HG03442 (cell line): Measurements from ENCODE around the gene CDK10.
"Not testable (repeated sequence)": the region's sequence is repeated elsewhere in the genome, so short reads cannot be mapped to it uniquely, and the experiment has no call there.

Experiments
- ATAC-seq: cut with Tn5 transposase; IDR thresholded peaks from one replicate; pipeline ENCODE4 v1.9.1; 2021; ENCODE audit warnings: mild to moderate bottlenecking, moderate library complexity; ENCODE audit not compliant: unreplicated experiment

The CDK10 gene

DNA sequence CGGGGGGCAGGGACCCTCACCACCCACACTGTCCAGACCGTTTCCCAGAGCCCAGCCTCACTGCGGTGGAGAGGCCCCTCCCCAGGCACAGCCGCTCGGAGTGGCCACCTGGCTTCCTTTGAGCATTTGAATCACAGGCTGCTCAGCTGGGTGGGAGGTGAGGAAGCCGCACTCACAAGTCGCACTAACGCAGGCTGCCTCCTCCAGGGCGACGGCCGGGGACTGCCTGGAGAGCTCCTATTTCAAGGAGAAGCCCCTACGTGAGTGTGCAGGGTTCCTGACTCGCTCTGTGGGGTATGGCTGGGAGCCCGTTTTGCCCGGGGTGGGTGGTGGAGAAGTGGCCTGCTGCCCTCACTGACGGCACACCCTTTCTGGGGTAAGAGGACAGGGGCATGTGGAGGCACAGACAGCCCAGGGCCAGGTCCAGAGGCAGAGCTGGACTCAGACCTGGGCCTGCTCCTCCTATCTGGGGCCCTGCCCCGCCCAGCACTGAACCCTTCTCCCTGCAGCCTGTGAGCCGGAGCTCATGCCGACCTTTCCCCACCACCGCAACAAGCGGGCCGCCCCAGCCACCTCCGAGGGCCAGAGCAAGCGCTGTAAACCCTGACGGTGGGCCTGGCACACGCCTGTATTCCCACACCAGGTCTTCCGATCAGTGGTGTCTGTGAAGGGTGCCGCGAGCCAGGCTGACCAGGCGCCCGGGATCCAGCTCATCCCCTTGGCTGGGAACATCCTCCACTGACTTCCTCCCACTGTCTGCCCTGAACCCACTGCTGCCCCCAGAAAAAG lies 8.8 kb downstream of the CDK10 start:
- no peak for ATAC-seq

DNA sequence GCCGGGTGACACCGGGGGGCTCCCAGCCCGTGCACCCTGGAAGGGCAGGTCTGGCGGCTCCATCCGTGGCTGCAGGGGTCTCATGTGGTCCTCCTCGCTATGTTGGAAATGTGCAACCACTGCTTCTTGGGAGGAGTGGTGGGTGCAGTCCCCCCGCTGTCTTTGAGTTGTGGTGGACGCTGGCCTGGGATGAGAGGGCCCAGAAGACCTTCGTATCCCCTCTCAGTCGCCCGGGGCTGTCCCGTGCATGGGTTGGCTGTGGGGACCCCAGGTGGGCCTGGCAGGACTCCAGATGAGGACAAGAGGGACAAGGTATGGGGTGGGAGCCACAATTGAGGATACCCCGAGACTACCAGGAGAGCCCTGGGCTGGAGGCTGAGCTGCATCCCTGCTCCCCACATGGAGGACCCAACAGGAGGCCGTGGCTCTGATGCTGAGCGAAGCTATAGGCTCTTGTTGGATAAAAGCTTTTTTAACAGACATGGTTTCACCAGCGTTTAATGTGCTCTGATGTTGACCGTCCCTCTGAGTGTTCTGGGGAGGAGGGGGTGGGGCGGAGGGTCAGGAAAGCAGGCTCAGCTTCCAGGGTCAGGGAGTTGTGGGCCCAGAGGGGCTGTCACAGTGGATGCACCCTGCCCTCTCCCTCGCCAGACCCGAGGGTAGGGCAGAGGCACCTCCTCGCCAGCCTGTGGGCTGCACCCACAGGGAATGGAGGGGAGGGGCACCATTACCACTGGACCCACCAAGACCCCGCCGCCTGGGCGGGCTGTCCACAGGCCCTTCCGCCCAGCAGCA lies 9.6 kb downstream of the CDK10 start:
- no peak for ATAC-seq

DNA sequence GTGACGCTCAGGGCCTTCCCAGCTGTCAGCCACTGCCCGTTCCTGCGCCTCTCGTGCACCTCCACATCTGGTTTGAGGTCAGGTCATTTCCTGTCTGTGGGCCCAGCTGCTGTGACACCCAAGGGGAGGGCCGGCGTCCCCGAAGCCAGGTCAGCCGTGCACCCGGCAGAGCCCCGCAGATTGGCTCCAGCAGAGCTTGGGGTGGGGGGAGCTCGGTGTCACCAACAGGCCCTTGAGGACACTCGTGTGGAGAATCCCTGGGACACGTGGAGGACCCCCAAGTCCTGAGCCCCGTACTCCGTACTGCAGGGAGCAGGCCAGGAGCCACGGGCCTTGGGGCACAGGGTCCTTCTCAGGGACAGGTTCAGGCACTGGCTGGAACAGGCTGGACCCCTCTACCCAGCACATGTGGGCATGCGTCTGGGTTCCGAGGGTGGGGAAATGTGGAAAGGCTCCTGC lies 10.2 kb downstream of the CDK10 start:
- no peak for ATAC-seq

DNA sequence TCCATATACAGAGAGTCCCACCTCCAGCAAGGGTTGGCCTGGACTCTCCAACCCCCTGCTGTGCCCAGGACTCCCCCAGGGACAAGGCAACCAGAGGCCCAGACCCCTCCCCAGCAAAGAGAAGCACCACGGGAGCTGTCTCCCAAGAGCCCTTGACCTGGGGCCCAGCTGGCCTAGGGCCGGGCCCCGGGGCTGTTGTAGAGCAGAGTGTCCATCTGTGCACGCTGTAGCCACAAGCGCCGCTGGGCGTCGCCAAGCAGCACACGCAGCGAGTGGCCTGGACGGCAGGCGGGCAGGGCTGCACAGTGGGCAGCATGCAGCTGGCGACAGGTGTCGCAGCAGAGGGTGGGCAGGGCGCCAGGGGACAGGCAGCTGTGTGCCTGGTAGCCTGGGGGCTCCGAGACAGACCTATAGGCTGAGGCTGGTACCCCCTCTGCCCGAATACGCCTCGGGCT lies 10.7 kb downstream of the CDK10 start:
- no peak for ATAC-seq

DNA sequence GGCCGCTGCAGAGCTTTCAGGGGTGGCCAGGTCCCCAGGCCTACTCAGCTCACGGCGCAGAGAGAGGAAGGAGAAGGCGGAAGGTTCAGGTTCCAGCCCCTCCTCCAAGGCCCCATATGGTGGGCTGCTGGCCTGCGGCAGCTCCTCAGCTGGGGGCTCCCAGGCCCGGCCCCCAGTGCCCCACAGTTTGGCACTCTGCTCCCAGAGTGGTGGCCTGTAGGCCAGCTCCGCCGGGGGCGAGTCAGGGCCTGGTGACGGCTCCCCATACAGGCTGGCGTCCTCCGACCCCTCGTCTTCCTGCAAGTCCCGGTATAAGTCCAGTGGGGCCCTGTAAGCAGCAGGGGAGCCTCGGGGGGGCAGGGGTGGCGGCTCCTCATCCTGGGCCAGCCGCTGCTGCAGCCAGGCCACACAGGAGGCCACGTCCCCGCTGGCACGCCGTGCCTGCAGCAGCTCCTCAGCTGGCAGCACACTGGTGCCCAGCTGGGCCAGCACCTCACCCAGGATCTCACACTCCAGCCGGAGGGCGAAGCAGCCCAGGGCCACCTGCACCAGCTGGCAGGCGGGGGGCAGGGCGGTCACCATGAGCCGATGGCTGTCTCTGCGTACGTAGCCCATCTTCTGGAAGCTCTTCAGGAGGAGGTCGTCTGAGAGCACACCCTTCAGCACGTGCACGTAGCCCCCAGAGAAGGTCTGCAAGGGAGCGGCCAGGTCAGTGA lies 11.3 kb downstream of the CDK10 start:
- no peak for ATAC-seq

DNA sequence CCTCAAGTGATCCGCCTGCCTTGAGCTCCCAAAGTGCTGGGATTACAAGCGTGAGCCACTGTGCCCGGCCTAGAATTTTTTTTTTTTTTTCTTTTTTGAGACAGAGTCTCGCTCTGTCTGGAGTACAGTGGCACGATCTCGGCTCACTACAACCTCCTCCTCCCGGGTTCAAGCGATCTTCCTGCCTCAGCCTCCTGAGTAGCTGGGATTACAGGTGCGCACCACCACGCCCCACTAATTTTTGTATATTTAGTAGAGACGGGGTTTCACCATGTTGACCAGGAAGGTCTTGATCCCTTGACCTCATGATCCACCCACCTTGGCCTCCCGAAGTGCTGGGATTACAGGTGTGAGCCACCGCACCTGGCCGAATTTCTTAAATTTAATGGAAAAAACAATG lies 12.2 kb downstream of the CDK10 start:
- not testable (repeated sequence) for ATAC-seq

DNA sequence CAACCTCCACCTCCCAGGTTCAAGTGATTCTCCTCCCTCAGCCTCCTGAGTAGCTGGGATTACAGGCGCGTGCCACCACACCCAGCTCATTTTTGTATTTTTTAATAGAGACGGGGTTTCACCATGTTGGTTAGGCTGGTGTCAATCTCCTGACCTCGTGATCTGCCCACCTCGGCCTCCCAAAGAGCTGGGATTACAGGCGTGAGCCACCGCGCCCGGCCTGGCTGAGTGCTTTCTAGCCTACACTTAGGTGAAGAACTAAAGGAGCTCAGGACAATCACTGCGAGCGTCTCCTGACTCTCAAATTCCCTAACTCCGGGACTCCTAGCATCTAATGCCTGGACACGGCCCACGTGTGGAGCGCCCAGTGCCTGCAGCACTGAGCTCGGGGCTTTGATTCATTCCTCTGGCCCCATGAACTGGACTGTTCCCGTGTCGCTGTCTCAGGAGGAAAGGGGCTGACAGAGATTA lies 13.2 kb downstream of the CDK10 start:
- ATAC-seq: not testable (repeated sequence)

DNA sequence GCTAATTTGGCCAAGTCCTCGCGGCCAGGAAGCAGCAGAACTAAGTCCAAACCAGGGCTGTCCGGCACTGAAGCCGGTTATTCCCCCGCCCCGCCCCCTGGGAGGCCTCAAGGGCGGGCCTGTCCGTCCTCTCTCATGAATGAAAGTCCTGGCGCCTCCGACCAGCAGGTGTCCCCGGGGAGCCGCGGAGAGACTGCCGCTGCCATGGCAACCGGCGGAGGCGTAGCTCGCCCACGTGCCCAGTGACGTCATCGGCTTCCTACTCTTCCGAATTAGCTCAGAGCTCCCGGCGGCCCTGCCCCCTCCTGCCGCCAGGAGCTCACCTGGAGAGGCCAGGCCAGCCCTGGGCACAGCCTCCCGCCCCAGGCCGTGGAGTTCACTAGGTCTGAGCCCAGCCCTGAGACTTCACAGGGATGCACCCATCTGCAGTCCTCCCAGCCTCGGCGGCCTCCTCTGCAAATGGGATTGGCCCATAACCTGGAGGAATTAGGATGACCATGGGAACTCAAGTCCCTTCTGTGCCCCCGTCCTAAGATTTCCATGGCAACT lies 13.7 kb downstream of the CDK10 start:
- peak; percentile 29 for ATAC-seq

DNA sequence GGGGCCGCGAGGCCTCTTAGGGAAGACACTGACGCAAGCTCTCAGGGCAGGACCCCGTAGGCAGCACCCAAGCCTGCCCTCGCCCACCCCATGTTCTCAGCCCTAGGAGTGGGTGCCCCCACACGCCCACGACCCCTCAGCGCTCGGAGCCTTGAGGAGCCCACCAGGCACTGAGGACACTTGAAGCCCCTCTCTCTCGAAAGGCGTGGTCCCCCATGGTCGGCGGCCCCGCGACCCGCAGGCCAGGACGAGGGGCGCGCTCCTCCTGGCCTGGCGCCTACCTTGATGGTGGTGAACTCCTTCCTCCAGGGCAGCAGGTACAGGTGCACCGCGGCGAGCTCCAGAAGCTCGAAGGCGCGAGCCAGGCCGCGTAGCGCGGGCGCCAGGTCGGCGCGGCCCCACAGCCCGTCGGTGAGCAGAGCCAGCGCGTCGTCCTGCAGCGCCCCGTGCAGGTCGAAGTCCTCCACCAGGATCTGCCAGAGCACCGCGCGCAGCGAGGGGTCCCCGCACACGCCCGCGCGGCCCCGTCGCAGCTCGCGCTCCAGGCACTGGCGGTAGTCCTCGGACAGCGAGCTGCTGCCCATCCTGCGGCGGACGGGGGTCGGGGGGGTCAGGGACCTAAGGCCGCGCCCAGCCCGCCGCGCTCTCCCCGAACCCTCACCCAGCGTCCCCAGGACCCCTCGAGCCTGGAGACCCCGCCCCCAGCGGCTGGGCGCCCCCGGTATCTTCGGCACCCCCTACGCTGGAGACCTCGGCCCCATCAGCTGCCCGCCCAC lies 14.3 kb downstream of the CDK10 start:
- ATAC-seq: no peak

DNA sequence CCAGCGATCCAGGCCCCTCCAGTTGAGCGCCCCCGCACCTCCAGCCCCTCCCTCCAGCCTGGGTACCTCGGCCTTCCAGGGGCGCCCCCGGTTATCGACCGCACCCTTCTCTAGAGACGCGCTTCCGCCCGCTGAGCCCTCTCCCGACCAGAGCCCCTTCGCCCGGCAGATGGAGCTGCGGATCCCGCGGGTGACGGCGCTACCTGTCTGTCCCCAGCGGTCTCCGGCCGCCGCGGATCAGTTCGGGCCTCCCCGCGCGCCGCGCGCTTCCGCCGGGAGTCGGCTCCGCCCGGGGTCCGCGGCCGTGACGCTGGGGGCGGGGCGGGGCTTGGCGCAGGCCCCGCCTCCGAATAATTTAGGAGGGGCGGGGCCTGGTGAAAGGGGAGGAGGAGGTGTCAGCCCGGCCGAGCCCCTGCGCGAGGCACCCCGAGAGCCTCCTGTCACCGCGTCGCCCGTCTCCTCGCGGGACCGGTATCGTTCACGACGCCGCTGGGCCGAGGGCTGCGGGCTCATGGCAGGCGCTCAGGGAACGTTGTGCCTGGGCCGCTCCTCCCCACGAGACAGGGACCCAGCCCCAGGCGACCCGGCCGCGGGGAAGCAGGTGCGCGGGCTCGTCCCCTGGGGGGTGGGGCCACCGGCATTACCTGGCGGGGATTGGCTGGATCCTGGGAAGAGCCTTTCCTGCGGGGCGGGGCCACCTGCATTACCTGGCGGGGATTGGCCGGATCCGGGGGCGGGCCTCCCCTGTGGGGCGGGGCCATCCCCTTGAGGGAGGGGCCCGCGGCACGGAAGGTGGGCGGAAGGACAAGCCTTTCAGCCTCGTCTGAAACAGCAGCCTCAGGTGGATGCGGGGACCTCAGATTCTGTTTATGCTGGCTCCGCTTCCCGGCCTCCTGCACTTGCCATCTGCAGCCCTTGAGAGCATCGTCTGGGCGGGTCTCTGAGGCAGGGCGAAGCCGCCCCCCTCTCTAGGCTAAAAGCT lies 15.2 kb downstream of the CDK10 start, which contains the start of gene SPATA2L:
Gene SPATA2L (minus strand): TSS at position 281 of the 982 bp plus-strand sequence. CDS start 473 bp downstream, outside the sequence.
- peak; percentile 59 for ATAC-seq

DNA sequence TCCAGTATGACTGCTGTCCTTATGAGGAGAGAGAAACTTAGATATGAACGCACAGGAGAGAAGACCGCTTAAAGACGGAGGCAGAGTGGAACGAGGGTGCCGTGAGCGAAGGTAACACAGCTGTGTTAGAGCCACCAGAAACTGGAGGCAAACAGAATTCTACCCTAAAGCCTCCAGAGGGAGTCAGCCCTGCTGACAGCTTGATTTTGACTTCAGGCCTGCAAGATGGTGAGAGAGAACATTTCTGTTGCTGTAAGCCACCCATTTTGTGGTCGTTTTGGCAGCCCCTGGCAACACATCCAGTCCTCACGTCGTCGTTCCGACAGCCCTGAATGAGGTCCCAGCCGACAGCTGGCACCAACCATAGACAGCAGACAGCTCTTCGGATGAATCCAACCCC lies 17.8 kb downstream of the CDK10 start:
- ATAC-seq: no peak

DNA sequence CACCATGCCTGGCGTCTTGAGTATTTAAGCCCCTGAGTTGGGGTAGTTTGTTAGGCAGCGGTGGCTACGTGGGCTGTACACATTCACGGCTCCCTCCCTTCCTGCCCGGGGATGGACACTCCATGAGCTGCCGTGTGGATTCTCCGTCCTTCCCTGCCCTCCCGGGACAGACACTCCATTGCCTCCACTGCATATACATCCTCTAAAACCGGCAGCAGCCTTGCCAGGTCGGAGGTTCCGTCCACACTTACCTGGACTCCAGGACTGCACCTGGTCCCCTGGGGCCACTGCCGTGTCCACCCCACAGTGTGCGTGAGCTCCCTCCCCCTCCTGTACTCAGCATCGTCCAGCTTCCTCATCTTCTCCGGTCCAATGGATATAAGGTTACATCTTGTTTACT lies 18.5 kb downstream of the CDK10 start:
- no peak for ATAC-seq

DNA sequence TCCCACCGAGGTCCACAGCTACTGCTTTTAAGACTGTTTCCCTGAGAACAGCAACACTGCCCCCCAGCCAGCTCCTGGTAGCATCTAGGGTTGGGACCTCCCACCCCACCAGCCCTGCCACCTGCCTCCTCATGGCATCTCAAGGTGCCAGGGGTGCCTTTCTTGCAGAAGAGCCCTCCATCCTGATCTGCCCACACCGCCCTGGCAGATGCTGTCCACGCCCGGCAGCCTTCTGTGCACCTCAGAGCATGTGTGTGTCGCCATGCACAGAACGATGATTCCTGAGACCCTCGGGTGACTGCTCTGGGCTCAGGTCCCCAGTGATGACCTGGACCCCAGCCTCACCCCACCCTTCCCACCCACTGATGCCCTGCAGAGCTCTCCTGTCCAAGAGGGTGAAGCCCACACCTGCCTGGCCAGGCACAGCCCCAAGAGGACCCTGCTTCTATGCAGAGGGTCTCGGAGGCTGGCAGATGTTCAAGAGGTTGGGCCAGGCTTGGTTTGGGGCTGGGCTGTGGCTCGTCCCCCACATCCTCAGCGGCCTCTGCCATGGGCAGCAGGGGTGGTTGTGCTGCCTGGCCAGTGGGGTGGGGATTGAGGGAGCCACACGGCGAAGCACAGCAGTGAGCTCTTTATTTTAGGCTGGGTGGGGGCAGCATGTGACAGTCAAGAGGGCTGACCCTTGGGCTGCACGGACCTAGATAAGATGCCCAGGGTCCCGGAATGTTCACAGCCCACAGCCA lies 20.2 kb downstream of the CDK10 start:
- no peak for ATAC-seq

DNA sequence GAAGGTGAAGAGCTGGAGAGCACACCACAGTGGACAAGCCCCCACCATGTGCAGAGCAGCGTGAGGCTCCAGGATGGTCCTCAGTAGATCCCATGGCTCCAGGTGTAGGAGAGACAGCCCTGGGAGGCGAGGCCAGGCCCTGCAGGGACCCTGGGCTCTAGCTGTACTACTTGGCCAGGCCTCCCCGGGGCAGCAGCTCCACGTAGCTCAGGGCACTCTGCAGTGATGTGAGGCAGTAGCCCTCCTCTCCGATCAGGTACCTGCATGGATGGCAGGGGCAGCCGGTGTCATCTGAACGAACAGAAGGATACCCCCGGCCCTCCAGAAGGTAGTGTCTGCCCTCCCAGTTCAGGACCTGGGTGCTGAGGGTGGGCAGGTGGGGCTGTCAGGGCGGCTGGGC lies 21.2 kb downstream of the CDK10 start:
- ATAC-seq: no peak

DNA sequence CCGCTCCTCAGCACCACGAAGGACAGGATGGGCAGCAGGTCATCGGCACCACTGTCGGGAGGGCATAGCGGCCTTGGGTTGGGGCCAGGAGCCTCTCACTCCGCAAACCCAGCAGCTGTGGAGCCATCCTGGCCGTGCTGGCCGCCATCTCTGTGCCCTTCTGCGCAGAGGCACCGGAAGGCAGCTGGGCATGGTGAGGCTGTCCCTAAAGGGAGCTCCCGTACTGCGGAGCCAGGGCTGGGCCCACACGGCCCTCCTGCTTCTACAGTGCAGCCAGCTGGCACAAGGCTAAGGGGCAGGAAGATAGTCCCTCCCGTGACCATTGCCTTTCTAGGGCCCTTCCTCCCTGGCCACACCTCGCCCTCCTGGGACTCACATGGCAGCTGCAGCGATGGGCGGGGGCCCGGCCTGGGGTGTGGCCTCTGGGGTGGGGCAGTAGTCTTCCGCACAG lies 22.0 kb downstream of the CDK10 start:
- no peak for ATAC-seq

DNA sequence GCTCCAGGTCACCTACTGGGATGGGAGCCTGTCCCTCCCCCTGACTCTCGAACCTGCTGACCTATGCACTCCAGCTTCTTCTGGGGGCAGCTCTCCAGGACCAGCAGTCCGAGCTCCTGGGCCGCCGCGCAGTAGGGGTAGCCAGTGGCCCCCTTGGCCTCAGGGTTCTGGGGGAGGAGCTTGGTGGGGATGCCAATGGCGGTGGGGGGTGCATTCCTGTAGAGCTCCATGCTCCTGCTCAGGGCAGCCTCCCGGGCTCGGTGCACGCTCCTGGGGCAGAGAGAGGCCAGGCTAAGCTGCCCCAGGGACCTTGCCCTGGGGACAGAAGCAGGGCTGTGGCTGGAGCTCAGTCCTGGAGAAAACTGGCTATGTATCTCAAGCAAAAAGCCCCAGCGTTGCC lies 22.7 kb downstream of the CDK10 start:
- ATAC-seq: no peak

DNA sequence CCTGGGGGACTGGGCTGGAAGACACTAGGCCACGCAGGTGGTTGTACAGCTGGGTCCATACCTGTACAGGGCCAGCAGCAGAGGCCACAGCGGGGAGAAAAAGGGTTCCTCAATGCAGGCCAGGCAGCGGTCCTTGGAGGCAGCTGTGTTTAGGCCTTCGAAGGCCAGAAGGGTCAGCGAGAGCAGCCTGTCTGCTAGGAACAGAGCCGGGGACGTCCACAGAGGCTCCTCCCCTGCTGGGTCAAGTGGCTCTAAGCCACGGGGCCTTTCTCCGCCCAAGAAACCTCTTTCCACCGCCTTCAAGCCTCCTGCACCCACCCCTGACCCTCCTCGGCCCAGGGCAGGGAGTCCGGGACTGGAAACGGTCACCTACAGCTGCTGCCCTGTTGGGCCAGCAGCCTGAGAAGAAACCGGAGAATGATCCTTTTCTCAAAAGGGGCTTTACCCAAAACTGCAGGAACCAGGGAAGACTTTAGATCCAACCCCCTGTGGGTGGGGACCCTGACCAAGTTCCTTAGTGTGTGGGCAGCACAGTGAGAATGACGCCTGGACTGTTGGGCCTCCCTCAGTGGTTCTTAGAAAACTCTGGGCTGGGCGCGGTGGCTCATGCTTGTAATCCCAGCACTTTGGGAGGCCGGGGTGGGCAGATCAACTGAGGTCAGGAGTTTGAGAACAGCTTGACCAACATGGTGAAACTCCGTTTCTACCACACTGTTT lies 23.4 kb downstream of the CDK10 start:
- ATAC-seq: no peak
